Stomach (tissue), 9 donors: Measurements from ENCODE around the gene PDE6A. TPM values are rescaled to one million over a fixed set of nuclear protein-coding genes. Genes with fewer than 3 reads are reported as not detected.

ENCODE experiments used
- DNase-seq, 2 donors: peaks; one replicate each; pipeline versions ENCODE4 v3.0.0 to v3.0.0-alpha.2; 2013 to 2019
- H3K27ac ChIP-seq, 5 donors: fragments of 200-600 bp in 4 of 5; sonication (generic) in 4 of 5; one replicate each; pipeline ENCODE4 v1.5.1; 2013 to 2019; ENCODE audit warnings: mild to moderate bottlenecking in 1 of 5, moderate library complexity in 1 of 5
- H3K27me3 ChIP-seq, 3 donors: fragments of 200-600 bp; sonication (generic); one replicate each; pipeline ENCODE4 v1.5.1; 2017 to 2019; ENCODE audit warnings: mixed run types in 1 of 3
- H3K36me3 ChIP-seq, 4 donors: fragments of 200-600 bp; sonication (generic); 1 replicate in 3 of 4; 2 replicates in 1 of 4; pipeline ENCODE4 v1.5.1; 2016 to 2019
- H3K4me1 ChIP-seq, 4 donors: fragments of 200-600 bp; sonication (generic); one replicate each; pipeline ENCODE4 v1.5.1; 2016 to 2019
- H3K4me3 ChIP-seq, 4 donors: fragments of 200-600 bp; sonication (generic) in 3 of 4; one replicate each; pipeline ENCODE4 v1.5.1; 2016 to 2019; ENCODE audit warnings: mild to moderate bottlenecking in 1 of 4
- H3K9me3 ChIP-seq, 4 donors: fragments of 200-600 bp; sonication (generic); one replicate each; pipeline ENCODE4 v1.5.1; 2016 to 2019
- CTCF ChIP-seq, 7 experiments: fragments of 450-650 bp in 4 of 7; fragments of 200-600 bp in 3 of 7; sonication (generic) in 3 of 7; IDR thresholded peaks; one replicate each; pipeline ENCODE4 v1.5.1; 2016 to 2019; ENCODE audit warnings: antibody characterized with exemption in 7 of 7, control low read depth in 2 of 7, mild to moderate bottlenecking in 1 of 7
- EP300 ChIP-seq: sonication (generic); formaldehyde crosslinking; IDR thresholded peaks from one replicate; pipeline ENCODE4 v1.6.1; 2017; ENCODE audit warnings: antibody characterized with exemption
- POLR2A ChIP-seq, 4 donors: fragments of 450-650 bp; IDR thresholded peaks; one replicate each; pipeline ENCODE4 v1.6.1; 2016; ENCODE audit warnings: antibody characterized with exemption in 4 of 4, control low read depth in 2 of 4, mild to moderate bottlenecking in 1 of 4, moderate library complexity in 1 of 4
- POLR2AphosphoS5 ChIP-seq, 3 donors: sonication (generic); formaldehyde crosslinking; IDR thresholded peaks; one replicate each; pipeline ENCODE4 v1.6.1; 2016; ENCODE audit warnings: antibody characterized with exemption in 3 of 3
- WGBS, 5 donors: extraction: QIAGEN DNeasy Blood & Tissue Kit in 3 of 5; methylation state at CpG; one replicate each; pipeline versions ENCODE4 v1.1.5 to v1.1.7; 2013 to 2018; 5-methylcytosine and 5-hydroxymethylcytosine counted together
- intact Hi-C: fragments of 100-400 bp; cut with DNase I; formaldehyde crosslinking; loops from one replicate; pipeline ENCODE4 v1.15.1; 2023; ENCODE audit warnings: low total_unique reads
- polyA plus RNA-seq, 3 donors: library from polyadenylated mRNA; stranded (reverse); fragments of 200-250 nt; gene quantifications; one replicate each; pipeline ENCODE4 v1.2.3, GENCODE V29; 2013
- total RNA-seq, 5 donors: library from RNA; depleted of rRNA; stranded (reverse); fragments of >200 nt; gene quantifications; one replicate each; pipeline versions ENCODE4 v1.1.0 to v1.2.3, GENCODE V29; 2014 to 2016
- donor health status: healthy with polysubstance abuse.
- donor health status: Bipolar disorder and iron deficiency.
- donor health status: healthy.

Gene PDE6A
- total and polyA plus RNA-seq, 8 donors: under 0.01 to 0.80 TPM; not detected in 6

- TF ChIP-seq CTCF (IDR thresholded peaks at IDR 0.05) (no peak), POLR2A (IDR thresholded peaks at IDR 0.05) (no peak), POLR2AphosphoS5 (IDR thresholded peaks at IDR 0.05) (no peak), EP300 (no peak)
- Histone ChIP-seq H3K4me1 (peaks cover 0 to 15% (median 0%) of the 10 kb centered on the region in 4 donors), H3K36me3 (peaks cover 0 to 23% (median 10%) of the 10 kb centered on the region in 4 donors), H3K9me3 (no peaks in the 10 kb centered on the region), H3K27me3 (no peaks in the 10 kb centered on the region), H3K4me3 (no peak overlapping the region), H3K27ac (no peak overlapping the region)
- DNase-seq: no peak
- WGBS, 5 donors: 67 to 95% (median 83%) methylated on average over 2 of the region's 2 CpGs
- intact Hi-C loops: no loop called here
Observed at GRCh38 chr5:149816661-149817060, 127.9 kb downstream of the PDE6A start.

DNA sequence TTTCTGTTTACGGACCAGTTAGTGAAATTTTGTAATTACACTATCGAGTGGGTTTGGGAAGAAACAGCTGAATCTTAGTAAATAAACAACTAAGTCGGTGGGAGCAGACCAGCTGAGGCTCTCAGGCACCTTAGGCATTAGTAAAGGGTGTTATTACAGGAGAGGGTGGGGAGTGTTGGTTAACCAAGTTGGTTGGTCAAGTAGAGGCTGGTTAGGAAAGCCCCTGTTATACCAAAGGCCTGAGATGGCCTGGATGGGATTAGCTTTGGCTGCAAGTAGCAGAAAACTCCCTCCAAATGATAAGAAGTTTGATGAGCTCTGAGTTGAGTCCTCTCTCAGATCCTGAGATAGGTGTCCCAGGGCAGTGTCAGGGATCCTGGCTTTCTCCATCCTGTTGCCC is 133.1 kb downstream of the PDE6A start:
- intact Hi-C loops: no loop called here
- Histone ChIP-seq H3K4me3 (no peak overlapping the region), H3K27me3 (no peaks in the 10 kb centered on the region), H3K27ac (no peak overlapping the region), H3K36me3 (peaks cover 0 to 9% (median 0%) of the 10 kb centered on the region in 4 donors), H3K9me3 (no peaks in the 10 kb centered on the region), H3K4me1 (peaks cover 0 to 34% (median 0%) of the 10 kb centered on the region in 4 donors)
- 56 to 82% (median 69%) methylated on average over 3 of the region's 3 CpGs for WGBS, 5 donors
- no peak for TF ChIP-seq EP300
- TF ChIP-seq POLR2AphosphoS5 (IDR thresholded peaks at IDR 0.05): no peak
- TF ChIP-seq POLR2A (IDR thresholded peaks at IDR 0.05): no peak
- TF ChIP-seq CTCF (IDR thresholded peaks at IDR 0.05): no peak
- DNase-seq: no peak

DNA sequence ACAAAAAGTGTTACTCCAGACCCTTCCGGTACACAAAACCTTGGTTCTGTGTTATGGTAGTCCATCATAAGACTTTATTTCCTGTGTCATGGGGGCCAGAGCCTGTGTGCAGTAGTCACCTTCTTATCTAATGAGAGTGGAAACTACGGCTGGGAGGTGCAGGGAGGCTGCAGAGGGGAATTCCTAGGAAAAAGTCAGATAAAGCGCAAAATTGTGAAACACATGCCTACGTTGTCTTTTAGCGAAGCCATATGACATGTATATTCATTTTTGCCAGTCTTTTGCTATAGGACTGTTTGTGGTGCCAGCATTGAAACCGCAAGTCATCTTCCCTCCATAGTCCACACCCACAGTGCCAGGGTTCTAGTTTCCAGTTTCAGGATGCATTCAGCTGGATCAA is 133.7 kb downstream of the PDE6A start:
- H3K4me3 ChIP-seq: no peak overlapping the region
- no peaks in the 10 kb centered on the region for H3K27me3 ChIP-seq
- DNase-seq: no peak
- H3K36me3 ChIP-seq: peaks cover 0 to 9% (median 0%) of the 10 kb centered on the region in 4 donors
- intact Hi-C loops: no loop called here
- H3K27ac ChIP-seq: no peak overlapping the region
- TF ChIP-seq CTCF (IDR thresholded peaks at IDR 0.05): no peak
- TF ChIP-seq EP300: no peak
- no peak for TF ChIP-seq POLR2A (IDR thresholded peaks at IDR 0.05)
- no peak for TF ChIP-seq POLR2AphosphoS5 (IDR thresholded peaks at IDR 0.05)
- H3K4me1 ChIP-seq: peaks cover 4 to 40% (median 5%) of the 10 kb centered on the region in 4 donors
- WGBS, 5 donors: 81 to 90% (median 87%) methylated on average over 6 of the region's 6 CpGs
- H3K9me3 ChIP-seq: no peaks in the 10 kb centered on the region

- Histone ChIP-seq H3K9me3 (no peaks in the 10 kb centered on the region), H3K36me3 (peaks cover 0 to 9% (median 0%) of the 10 kb centered on the region in 4 donors), H3K4me3 (no peak overlapping the region), H3K27me3 (no peaks in the 10 kb centered on the region), H3K27ac (no peak overlapping the region), H3K4me1 (peaks cover 9 to 47% (median 12%) of the 10 kb centered on the region in 4 donors)
- no peak for DNase-seq
- intact Hi-C loops: no loop called here
- TF ChIP-seq POLR2A (IDR thresholded peaks at IDR 0.05): no peak
- TF ChIP-seq CTCF (IDR thresholded peaks at IDR 0.05): no peak
- no peak for TF ChIP-seq EP300
- TF ChIP-seq POLR2AphosphoS5 (IDR thresholded peaks at IDR 0.05): no peak
- 79 to 89% (median 84%) methylated on average over 8 of the region's 8 CpGs for WGBS, 5 donors
Observed at GRCh38 chr5:149809931-149810691, 134.5 kb downstream of the PDE6A start.
